ENCODE measurements around the gene CBLB.

CBLB gene

DNA sequence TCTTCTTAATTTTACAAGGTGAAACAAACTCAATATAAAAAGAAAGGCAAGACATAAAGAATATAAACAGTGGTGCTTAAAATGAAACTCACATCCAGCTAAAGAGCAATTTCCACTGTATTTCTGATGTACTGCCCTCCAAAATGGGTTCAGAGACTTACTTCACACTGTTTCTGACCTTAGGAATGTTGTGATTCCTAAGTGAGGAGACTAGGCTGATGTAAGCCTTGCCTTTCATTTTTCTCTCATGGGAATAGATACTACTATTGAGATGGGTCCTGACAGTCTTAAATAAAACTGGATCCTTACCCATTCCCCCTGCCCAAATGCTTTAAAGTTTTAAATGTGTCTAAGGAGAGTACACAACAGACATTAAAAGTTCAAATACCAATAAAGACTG is 86.9 kb downstream of the CBLB start:
- no peak for DNase-seq
- intact Hi-C loops (cut with DNase I; ENCODE audit: low total_unique reads): no loop called here
- TF ChIP-seq, protein P1, sequence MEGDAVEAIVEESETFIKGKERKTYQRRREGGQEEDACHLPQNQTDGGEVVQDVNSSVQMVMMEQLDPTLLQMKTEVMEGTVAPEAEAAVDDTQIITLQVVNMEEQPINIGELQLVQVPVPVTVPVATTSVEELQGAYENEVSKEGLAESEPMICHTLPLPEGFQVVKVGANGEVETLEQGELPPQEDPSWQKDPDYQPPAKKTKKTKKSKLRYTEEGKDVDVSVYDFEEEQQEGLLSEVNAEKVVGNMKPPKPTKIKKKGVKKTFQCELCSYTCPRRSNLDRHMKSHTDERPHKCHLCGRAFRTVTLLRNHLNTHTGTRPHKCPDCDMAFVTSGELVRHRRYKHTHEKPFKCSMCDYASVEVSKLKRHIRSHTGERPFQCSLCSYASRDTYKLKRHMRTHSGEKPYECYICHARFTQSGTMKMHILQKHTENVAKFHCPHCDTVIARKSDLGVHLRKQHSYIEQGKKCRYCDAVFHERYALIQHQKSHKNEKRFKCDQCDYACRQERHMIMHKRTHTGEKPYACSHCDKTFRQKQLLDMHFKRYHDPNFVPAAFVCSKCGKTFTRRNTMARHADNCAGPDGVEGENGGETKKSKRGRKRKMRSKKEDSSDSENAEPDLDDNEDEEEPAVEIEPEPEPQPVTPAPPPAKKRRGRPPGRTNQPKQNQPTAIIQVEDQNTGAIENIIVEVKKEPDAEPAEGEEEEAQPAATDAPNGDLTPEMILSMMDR (IDR thresholded peaks at IDR 0.05): no peak
- H3K4me1 ChIP-seq: no peaks in the 10 kb centered on the region
- H3K9me3 ChIP-seq: no peaks in the 10 kb centered on the region
- no peak overlapping the region for H3K4me3 ChIP-seq
- H3K27me3 ChIP-seq: no peaks in the 10 kb centered on the region
- H3K27ac ChIP-seq: no peak overlapping the region
- no peaks in the 10 kb centered on the region for H3K36me3 ChIP-seq

DNA sequence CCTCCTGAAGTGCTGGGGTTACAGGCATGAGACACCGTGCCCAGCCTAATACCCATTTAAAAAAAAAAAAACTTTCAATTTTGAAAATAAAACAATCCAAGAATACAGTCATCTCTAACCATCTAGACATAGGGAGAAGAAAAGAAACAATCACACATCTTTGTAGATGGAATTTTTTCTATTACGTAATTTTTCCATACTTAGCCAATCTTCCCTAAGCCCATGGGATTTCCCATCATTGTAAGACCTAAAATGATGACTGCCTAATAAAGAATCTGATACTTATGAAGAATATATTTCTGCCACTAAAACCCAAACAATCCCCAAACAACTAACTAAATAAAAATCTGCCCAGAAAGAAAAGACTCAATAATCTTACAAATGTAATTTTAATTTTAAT is 88.7 kb downstream of the CBLB start:
- intact Hi-C loops (cut with DNase I; ENCODE audit: low total_unique reads): no loop called here
- TF ChIP-seq, protein P1 (IDR thresholded peaks at IDR 0.05): no peak

DNA sequence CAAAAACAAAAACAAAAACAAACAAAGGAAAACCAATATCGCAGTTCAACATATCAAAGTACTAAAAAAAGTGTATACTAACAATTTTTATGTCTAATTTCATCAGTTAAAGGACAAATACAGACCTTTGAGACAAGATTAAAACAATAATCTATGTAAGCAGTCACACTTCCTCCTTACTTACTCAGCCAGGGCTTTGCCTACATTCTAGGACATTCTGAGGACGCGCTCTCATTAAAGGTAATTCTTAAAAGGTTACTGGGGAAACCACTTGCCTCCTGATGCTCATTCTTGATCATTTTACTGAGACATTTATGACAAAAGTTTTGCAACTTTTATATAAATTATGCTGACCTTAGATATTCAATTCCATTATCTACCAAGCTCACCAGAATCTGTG is 93.4 kb downstream of the CBLB start:
- Histone ChIP-seq H3K36me3 (no peaks in the 10 kb centered on the region), H3K9me3 (no peaks in the 10 kb centered on the region), H3K4me3 (no peak overlapping the region), H3K27ac (no peak overlapping the region), H3K27me3 (no peaks in the 10 kb centered on the region), H3K4me1 (no peaks in the 10 kb centered on the region)
- TF ChIP-seq, protein P1 (IDR thresholded peaks at IDR 0.05): no peak
- intact Hi-C loops (cut with DNase I; ENCODE audit: low total_unique reads): no loop called here
- DNase-seq: no peak

More for the DNA sequence above, 88.7 kb downstream of the CBLB start:
- Histone ChIP-seq H3K27me3 (no peaks in the 10 kb centered on the region), H3K9me3 (no peaks in the 10 kb centered on the region), H3K36me3 (no peaks in the 10 kb centered on the region), H3K27ac (no peak overlapping the region), H3K4me3 (no peak overlapping the region), H3K4me1 (no peaks in the 10 kb centered on the region)
- no peak for DNase-seq

DNA sequence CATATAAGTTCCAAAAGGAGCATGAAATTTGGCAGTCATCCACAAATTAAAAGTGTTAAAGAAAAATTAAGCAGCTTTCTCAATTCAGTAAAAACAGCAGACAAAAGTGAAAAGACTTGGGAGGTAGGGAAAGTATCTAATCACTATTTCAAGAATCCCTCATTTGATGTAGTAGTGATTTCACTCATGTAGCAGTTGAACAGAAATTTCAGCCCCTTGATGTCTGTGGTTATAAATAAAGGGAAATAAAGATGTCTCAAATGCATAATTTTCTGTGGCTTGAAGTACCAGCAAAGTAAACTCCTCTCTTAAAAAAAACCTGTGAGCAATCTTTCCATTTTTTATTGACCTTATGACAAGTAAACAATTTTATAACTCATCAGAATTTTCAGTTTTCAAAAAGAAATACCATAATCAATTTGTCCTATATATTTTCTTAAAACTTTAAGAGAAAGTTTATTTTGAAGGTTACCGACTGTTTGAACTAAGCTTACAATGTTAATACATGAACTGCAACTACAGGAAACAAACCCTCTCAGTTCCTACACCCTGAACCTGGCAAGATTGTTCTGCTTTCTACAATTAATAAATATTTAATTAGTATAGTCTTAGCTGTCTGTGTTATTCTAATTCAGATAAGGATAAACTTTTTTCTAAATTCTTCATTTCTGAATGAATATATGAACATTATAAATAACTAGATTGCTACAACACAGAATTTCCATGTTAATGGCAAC is 94.2 kb downstream of the CBLB start:
- H3K9me3 ChIP-seq: no peaks in the 10 kb centered on the region
- no peaks in the 10 kb centered on the region for H3K36me3 ChIP-seq
- no peaks in the 10 kb centered on the region for H3K27me3 ChIP-seq
- H3K27ac ChIP-seq: no peak overlapping the region
- no peaks in the 10 kb centered on the region for H3K4me1 ChIP-seq
- intact Hi-C loops (cut with DNase I; ENCODE audit: low total_unique reads): no loop called here
- H3K4me3 ChIP-seq: no peak overlapping the region
- TF ChIP-seq, protein P1 (IDR thresholded peaks at IDR 0.05): no peak
- no peak for DNase-seq

DNA sequence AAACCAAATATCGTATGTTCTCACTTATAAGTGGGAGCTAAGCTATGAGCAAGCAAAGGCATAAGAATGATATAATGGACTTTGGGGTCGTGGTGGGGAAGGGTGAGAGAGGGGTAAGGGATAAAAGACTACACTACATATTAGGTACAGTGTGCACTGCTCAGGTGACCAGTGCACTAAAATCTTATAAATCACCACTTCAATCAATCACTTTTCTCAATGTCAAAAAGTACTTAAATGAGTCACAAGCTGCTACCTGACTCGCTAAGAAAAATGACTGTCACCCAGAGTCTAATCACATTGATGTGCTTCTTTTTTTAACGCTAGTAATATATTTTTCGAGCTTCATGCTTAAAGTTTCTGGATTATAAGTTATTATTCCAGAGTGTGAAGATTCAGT is 95.5 kb downstream of the CBLB start:
- TF ChIP-seq, protein P1 (IDR thresholded peaks at IDR 0.05): no peak
- no peak for DNase-seq
- Histone ChIP-seq H3K9me3 (no peaks in the 10 kb centered on the region), H3K27ac (no peak overlapping the region), H3K4me1 (no peaks in the 10 kb centered on the region), H3K4me3 (no peak overlapping the region), H3K27me3 (no peaks in the 10 kb centered on the region), H3K36me3 (no peaks in the 10 kb centered on the region)
- intact Hi-C loops (cut with DNase I; ENCODE audit: low total_unique reads): no loop called here

DNA sequence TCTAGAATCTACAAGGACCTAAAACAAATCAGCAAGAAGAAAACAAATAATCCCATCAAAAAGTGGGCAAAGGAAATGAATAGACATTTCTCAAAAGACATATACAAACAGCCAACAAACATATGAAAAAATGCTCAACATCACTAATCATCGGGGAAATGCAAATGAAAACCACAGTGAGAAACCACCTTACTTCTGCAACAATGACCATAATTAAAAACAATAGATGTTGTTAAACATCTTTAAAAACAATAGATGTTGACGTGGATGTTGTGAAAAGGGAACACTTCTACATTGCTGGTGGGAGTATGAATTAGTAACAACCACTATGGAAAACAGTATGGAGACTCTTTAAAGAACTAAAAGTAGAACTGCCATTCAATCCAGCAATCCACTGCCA is 96.2 kb downstream of the CBLB start:
- H3K27ac ChIP-seq: no peak overlapping the region
- no peaks in the 10 kb centered on the region for H3K4me1 ChIP-seq
- TF ChIP-seq, protein P1 (IDR thresholded peaks at IDR 0.05): no peak
- H3K27me3 ChIP-seq: no peaks in the 10 kb centered on the region
- no peaks in the 10 kb centered on the region for H3K9me3 ChIP-seq
- no peaks in the 10 kb centered on the region for H3K36me3 ChIP-seq
- no peak for DNase-seq
- no peak overlapping the region for H3K4me3 ChIP-seq
- intact Hi-C loops (cut with DNase I; ENCODE audit: low total_unique reads): no loop called here

Measured in tibial artery (tissue), 4 donors.